Measurements from ENCODE around the gene APLP2. TPM values are rescaled to one million over a fixed set of nuclear protein-coding genes. Genes with fewer than 3 reads are reported as not detected.

The APLP2 gene
- total and polyA plus RNA-seq, 2 of the 13 experiments (the other 11 are each of a cell fraction or from before 2014, with no cell fraction given): 315 to 594 TPM

DNA sequence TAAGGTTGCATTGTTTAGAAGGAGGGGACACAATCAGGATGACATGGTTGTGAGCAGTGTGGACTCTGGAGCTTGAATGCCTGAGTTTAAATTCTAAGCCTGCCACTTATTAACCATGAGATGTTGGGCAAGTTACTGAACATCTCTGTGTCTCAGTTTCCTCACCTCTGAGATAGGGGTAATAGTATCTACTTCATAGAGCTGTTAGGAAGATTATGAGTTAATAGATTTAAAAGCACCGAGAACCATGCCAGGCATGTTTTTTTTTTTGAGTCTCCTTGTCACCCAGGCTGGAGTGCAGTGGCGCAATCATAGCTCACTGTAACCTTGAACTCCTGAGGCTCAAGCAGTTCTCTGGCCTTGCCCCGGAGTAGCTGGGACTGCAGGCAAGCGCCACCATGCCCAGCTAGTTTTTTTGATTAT, 123.2 kb downstream of the APLP2 start (continued):
- TF ChIP-seq ERF (CRISPR knock-in tag; IDR thresholded peaks at IDR 0.05) (no peak), ZNF160 (CRISPR knock-in tag; IDR thresholded peaks at IDR 0.05) (no peak), HOXD1 (CRISPR knock-in tag; IDR thresholded peaks at IDR 0.05) (no peak), MBNL3 (CRISPR knock-in tag; conservative IDR thresholded peaks at IDR 0.05) (no peak), ZZZ3 (CRISPR knock-in tag; IDR thresholded peaks at IDR 0.05; ENCODE audit: borderline replicate concordance) (no peak), TBP (CRISPR knock-in tag; IDR thresholded peaks at IDR 0.05) (no peak), CBX2 (IDR thresholded peaks at IDR 0.05; ENCODE audit: low read depth, low read length) (no peak), CBX2 (CRISPR knock-in tag; IDR thresholded peaks at IDR 0.05; ENCODE audit: low read depth) (no peak), NR3C1 (CRISPR knock-in tag; IDR thresholded peaks at IDR 0.05) (no peak), ISL2 (CRISPR knock-in tag; IDR thresholded peaks at IDR 0.05) (no peak), HOXA3 (CRISPR knock-in tag; IDR thresholded peaks at IDR 0.05) (peak; percentile 32; the same call in 1 of the 2 replicates), ZBTB8A (CRISPR knock-in tag; IDR thresholded peaks at IDR 0.05; ENCODE audit: borderline replicate concordance, low read depth) (no peak), ZNF615 (CRISPR knock-in tag; IDR thresholded peaks at IDR 0.05; ENCODE audit: borderline replicate concordance) (no peak), NPAS2 (CRISPR knock-in tag; IDR thresholded peaks at IDR 0.05; ENCODE audit: borderline replicate concordance) (no peak), ZNF616 (CRISPR knock-in tag; IDR thresholded peaks at IDR 0.05; ENCODE audit: low read depth) (no peak), SKI (IDR thresholded peaks at IDR 0.05; ENCODE audit: partially characterized antibody) (peak; percentile 46), RAD21 (CRISPR knock-in tag; IDR thresholded peaks at IDR 0.05) (no peak), SIX4 (CRISPR knock-in tag; IDR thresholded peaks at IDR 0.05) (no peak), ZNF557 (CRISPR knock-in tag; IDR thresholded peaks at IDR 0.05) (no peak), ZNF605 (CRISPR knock-in tag; IDR thresholded peaks at IDR 0.05) (no peak), CREM (IDR thresholded peaks at IDR 0.05) (0 out of 2 replicates have a peak, but pooled peaks have one; percentile 13), CREM (CRISPR knock-in tag; IDR thresholded peaks at IDR 0.05) (no peak), TARDBP (CRISPR knock-in tag; IDR thresholded peaks at IDR 0.05) (no peak; the same call in none of the 2 replicates), EHMT2 (IDR thresholded peaks at IDR 0.05; ENCODE audit: borderline replicate concordance, low read depth, low read length) (no peak), SALL1 (CRISPR knock-in tag; IDR thresholded peaks at IDR 0.05) (peak; percentile 65)
- TF ChIP-seq, protein P1, sequence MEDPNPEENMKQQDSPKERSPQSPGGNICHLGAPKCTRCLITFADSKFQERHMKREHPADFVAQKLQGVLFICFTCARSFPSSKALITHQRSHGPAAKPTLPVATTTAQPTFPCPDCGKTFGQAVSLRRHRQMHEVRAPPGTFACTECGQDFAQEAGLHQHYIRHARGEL (CRISPR knock-in tag; IDR thresholded peaks at IDR 0.05): no peak
- TF ChIP-seq, protein P2, sequence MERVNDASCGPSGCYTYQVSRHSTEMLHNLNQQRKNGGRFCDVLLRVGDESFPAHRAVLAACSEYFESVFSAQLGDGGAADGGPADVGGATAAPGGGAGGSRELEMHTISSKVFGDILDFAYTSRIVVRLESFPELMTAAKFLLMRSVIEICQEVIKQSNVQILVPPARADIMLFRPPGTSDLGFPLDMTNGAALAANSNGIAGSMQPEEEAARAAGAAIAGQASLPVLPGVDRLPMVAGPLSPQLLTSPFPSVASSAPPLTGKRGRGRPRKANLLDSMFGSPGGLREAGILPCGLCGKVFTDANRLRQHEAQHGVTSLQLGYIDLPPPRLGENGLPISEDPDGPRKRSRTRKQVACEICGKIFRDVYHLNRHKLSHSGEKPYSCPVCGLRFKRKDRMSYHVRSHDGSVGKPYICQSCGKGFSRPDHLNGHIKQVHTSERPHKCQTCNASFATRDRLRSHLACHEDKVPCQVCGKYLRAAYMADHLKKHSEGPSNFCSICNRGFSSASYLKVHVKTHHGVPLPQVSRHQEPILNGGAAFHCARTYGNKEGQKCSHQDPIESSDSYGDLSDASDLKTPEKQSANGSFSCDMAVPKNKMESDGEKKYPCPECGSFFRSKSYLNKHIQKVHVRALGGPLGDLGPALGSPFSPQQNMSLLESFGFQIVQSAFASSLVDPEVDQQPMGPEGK (CRISPR knock-in tag; IDR thresholded peaks at IDR 0.05): no peak
- TF ChIP-seq, protein P3, sequence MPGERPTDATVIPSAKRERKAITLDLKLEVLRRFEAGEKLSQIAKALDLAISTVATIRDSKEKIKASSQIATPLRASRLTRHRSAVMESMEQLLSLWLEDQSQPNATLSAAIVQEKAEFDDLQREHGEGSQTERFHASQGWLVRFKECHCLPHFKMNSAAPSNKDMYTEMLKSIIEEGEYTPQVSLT (CRISPR knock-in tag; IDR thresholded peaks at IDR 0.05; ENCODE audit: borderline replicate concordance, low read depth): no peak
- TF ChIP-seq, protein P4, sequence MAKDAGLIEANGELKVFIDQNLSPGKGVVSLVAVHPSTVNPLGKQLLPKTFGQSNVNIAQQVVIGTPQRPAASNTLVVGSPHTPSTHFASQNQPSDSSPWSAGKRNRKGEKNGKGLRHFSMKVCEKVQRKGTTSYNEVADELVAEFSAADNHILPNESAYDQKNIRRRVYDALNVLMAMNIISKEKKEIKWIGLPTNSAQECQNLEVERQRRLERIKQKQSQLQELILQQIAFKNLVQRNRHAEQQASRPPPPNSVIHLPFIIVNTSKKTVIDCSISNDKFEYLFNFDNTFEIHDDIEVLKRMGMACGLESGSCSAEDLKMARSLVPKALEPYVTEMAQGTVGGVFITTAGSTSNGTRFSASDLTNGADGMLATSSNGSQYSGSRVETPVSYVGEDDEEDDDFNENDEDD (CRISPR knock-in tag; IDR thresholded peaks at IDR 0.05; ENCODE audit: borderline replicate concordance): no peak
- TF ChIP-seq, protein P5, sequence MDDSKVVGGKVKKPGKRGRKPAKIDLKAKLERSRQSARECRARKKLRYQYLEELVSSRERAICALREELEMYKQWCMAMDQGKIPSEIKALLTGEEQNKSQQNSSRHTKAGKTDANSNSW (CRISPR knock-in tag; IDR thresholded peaks at IDR 0.05; ENCODE audit: borderline replicate concordance): no peak
- TF ChIP-seq, protein P6, sequence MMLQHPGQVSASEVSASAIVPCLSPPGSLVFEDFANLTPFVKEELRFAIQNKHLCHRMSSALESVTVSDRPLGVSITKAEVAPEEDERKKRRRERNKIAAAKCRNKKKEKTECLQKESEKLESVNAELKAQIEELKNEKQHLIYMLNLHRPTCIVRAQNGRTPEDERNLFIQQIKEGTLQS (CRISPR knock-in tag; IDR thresholded peaks at IDR 0.05): no peak

All from HepG2 (cell line).